Pancreas (tissue), 10 donors: ENCODE data around the gene CCDC106. TPM values are rescaled to one million over a fixed set of nuclear protein-coding genes. Genes with fewer than 3 reads are reported as not detected.
A peak's percentile ranks its signal among the peaks of the same experiment; 100 is the strongest.

Experiments
- ATAC-seq, 4 donors: fragments of 200-7000 bp; cut with Tn5 transposase; one replicate each; pipeline versions ENCODE4 v1.8.0 to v1.9.1; 2020; ENCODE audit warnings: mild to moderate bottlenecking in 4 of 4, moderate library complexity in 4 of 4
- DNase-seq, 6 donors: peaks; one replicate each; pipeline ENCODE4 v3.0.0-alpha.2; 2020
- FAIRE-seq: peaks from 2 replicates; lab custom pipeline; 2012; peaks lifted over from hg19 to GRCh38; lab: Jason Lieb, UNC
- H3K27ac ChIP-seq, 4 donors: fragments of 200-600 bp; sonication (generic); 1 replicate in 3 of 4; 2 replicates in 1 of 4; pipeline versions ENCODE4 v1.5.0 to v1.8.0; 2020
- H3K27me3 ChIP-seq, 4 donors: fragments of 200-600 bp; one replicate each; pipeline ENCODE4 v1.8.0; 2021
- H3K36me3 ChIP-seq, 3 donors: fragments of 200-600 bp; sonication (generic) in 1 of 3; one replicate each; pipeline versions ENCODE4 v1.5.0 to v1.8.0; 2020 to 2021
- H3K4me1 ChIP-seq, 3 donors: fragments of 200-600 bp; one replicate each; pipeline ENCODE4 v1.8.0; 2021
- H3K4me3 ChIP-seq, 4 donors: fragments of 200-600 bp; sonication (generic) in 2 of 4; one replicate each; pipeline versions ENCODE4 v1.5.0 to v1.8.0; 2020 to 2021
- H3K9me3 ChIP-seq, 4 donors: fragments of 200-600 bp; one replicate each; pipeline ENCODE4 v1.8.0; 2021
- CTCF ChIP-seq, 4 donors: fragments of 200-600 bp; sonication (generic) in 3 of 4; IDR thresholded peaks; one replicate each; pipeline versions ENCODE4 v1.5.0 to v1.8.0; 2021; ENCODE audit warnings: antibody characterized with exemption in 4 of 4
- WGBS, 2 donors: extraction: QIAGEN DNeasy Blood & Tissue Kit; methylation state at CpG; one replicate each; pipeline ENCODE4 v1.1.7; 2013; 5-methylcytosine and 5-hydroxymethylcytosine counted together
- intact Hi-C, 3 donors: fragments of 100-400 bp; cut with DNase I; formaldehyde crosslinking; loops; one replicate each; pipeline versions ENCODE4 v1.11.1 to v1.14.2; 2022
- polyA plus RNA-seq, 2 donors: library from polyadenylated mRNA; stranded (reverse); fragments of 200-250 nt; gene quantifications; one replicate each; pipeline ENCODE4 v1.2.3, GENCODE V29; 2013
- total RNA-seq, 6 donors: library from RNA; stranded (reverse); fragmentation: NEBNext Ultra II Directional in 4 of 6; extraction: Animal tissue kit (Norgen Biotek cat#: 25700) in 4 of 6; gene quantifications; one replicate each; pipeline versions ENCODE4 v1.2.1 to v1.2.4, GENCODE V29; 2021 to 2023
- donor health status: healthy with polysubstance abuse.
- donor health status: DM: no; HTN: no; CAD: no; lungs with moderate emphysema.
- donor health status: DM: no; HTN: no; CAD: no.
- donor health status: control.
- donor health status: control.
- donor health status: Bipolar disorder and iron deficiency.
- donor health status: DM: yes; HTN: yes; CAD: no.
- donor health status: DM: no; HTN: no; CAD: no.
- donor health status: DM: no; HTN: no; CAD: no.
- donor health status: DM: yes; HTN: yes; CAD: no.

Gene CCDC106
- total and polyA plus RNA-seq, 8 donors = 3.2 to 22.8 (median 5.4) TPM

- DNase-seq (peak in 1 of 6 donors; percentile 56), FAIRE-seq (no peak), ATAC-seq (peak in 2 of 4 donors; percentile 3 to 11)
- no peaks in the 10 kb centered on the region for H3K27me3 ChIP-seq
- peaks cover 28 to 49% (median 42%) of the 10 kb centered on the region in 3 donors for H3K4me1 ChIP-seq
- intact Hi-C loops = no loop called here
- peak overlapping the region in 3 of 4 donors; percentile 2 to 88 (median 83) for H3K27ac ChIP-seq
- TF ChIP-seq CTCF (IDR thresholded peaks at IDR 0.05) = no peak
- H3K4me3 ChIP-seq = peak overlapping the region in 1 of 4 donors; percentile 98
- 80% methylated on average over 21 of the region's 21 CpGs for WGBS, 2 donors
- no peaks in the 10 kb centered on the region for H3K9me3 ChIP-seq
- peaks cover 0 to 11% (median 9%) of the 10 kb centered on the region in 3 donors for H3K36me3 ChIP-seq
Measured at GRCh38 chr19:55678121-55678671, 30.2 kb downstream of the CCDC106 start.

GRCh38 chr19:55679343-55680257, 31.6 kb downstream of the CCDC106 start:
- no peak for ATAC-seq
- DNase-seq = peak in 1 of 6 donors; percentile 73
- Histone ChIP-seq H3K9me3 (no peaks in the 10 kb centered on the region), H3K27ac (no peak overlapping the region), H3K4me1 (peaks cover 36 to 59% (median 53%) of the 10 kb centered on the region in 3 donors), H3K36me3 (peaks cover 0 to 11% (median 9%) of the 10 kb centered on the region in 3 donors), H3K27me3 (no peaks in the 10 kb centered on the region), H3K4me3 (no peak overlapping the region)
- TF ChIP-seq CTCF (IDR thresholded peaks at IDR 0.05) = no peak
- 75 to 79% methylated on average over 24 of the region's 24 CpGs for WGBS, 2 donors
- no peak for FAIRE-seq
- intact Hi-C loops = no loop called here

GRCh38 chr19:55680339-55681130, 32.5 kb downstream of the CCDC106 start:
- no peak for FAIRE-seq
- no peak overlapping the region for H3K27ac ChIP-seq

More at GRCh38 chr19:55680339-55681130, 32.5 kb downstream of the CCDC106 start:
- no peaks in the 10 kb centered on the region for H3K27me3 ChIP-seq
- H3K4me1 ChIP-seq = peaks cover 45 to 68% (median 60%) of the 10 kb centered on the region in 3 donors
- intact Hi-C loops = no loop called here
- ATAC-seq (no peak), DNase-seq (peak in 1 of 6 donors; percentile 55)
- WGBS, 2 donors = 89 to 92% methylated on average over 20 of the region's 20 CpGs
- no peaks in the 10 kb centered on the region for H3K9me3 ChIP-seq
- peaks cover 0 to 14% (median 12%) of the 10 kb centered on the region in 3 donors for H3K36me3 ChIP-seq
- TF ChIP-seq CTCF (IDR thresholded peaks at IDR 0.05) = no peak
- H3K4me3 ChIP-seq = no peak overlapping the region
